Adrenal gland (tissue), 12 donors: Measurements from ENCODE around the gene CALN1. TPM values are rescaled to one million over a fixed set of nuclear protein-coding genes. Genes with fewer than 3 reads are reported as not detected.
A peak's percentile ranks its signal among the peaks of the same experiment; 100 is the strongest.

ENCODE experiments used
- DNase-seq, 7 donors: peaks; one replicate each; pipeline ENCODE4 v3.0.0-alpha.2; 2019 to 2020
- H3K27ac ChIP-seq, 5 donors: fragments of 200-600 bp; sonication (generic) in 4 of 5; 1 replicate in 3 of 5; 2 replicates in 2 of 5; pipeline versions ENCODE4 v1.5.1 to v1.8.0; 2016 to 2020; ENCODE audit warnings: mild to moderate bottlenecking in 1 of 5
- H3K27me3 ChIP-seq: fragments of 200-600 bp; 2 replicates; pipeline ENCODE4 v1.8.0; 2021
- H3K36me3 ChIP-seq, 2 donors: fragments of 200-600 bp; replicated peaks in 1 of 2; 1 replicate in 1 of 2; 2 replicates in 1 of 2; pipeline versions ENCODE4 v1.5.1 to v1.8.0; 2018 to 2022
- H3K4me1 ChIP-seq, 2 donors: fragments of 200-600 bp; replicated peaks in 1 of 2; 1 replicate in 1 of 2; 2 replicates in 1 of 2; pipeline versions ENCODE4 v1.5.1 to v1.8.0; 2018 to 2021
- H3K4me3 ChIP-seq, 4 donors: fragments of 200-600 bp; sonication (generic) in 3 of 4; one replicate each; pipeline ENCODE4 v1.5.1; 2016 to 2018
- H3K9me3 ChIP-seq, 3 donors: fragments of 200-600 bp; sonication (generic) in 1 of 3; replicated peaks in 1 of 3; 1 replicate in 2 of 3; 2 replicates in 1 of 3; pipeline versions ENCODE4 v1.5.1 to v1.8.0; 2016 to 2021
- CTCF ChIP-seq, 6 experiments: fragments of 450-650 bp in 4 of 6; fragments of 200-600 bp in 2 of 6; sonication (generic) in 1 of 6; IDR thresholded peaks; 1 replicate in 5 of 6; 2 replicates in 1 of 6; pipeline versions ENCODE4 v1.5.1 to v1.8.0; 2016 to 2021; ENCODE audit warnings: antibody characterized with exemption in 6 of 6, mild to moderate bottlenecking in 2 of 6, moderate library complexity in 1 of 6
- POLR2A ChIP-seq, 2 donors: fragments of 450-650 bp; IDR thresholded peaks; one replicate each; pipeline ENCODE4 v1.6.1; 2017; ENCODE audit warnings: antibody characterized with exemption in 2 of 2, mild to moderate bottlenecking in 2 of 2, moderate library complexity in 1 of 2
- WGBS, 4 donors: extraction: QIAGEN DNeasy Blood & Tissue Kit in 2 of 4; methylation state at CpG; one replicate each; pipeline versions ENCODE4 v1.1.5 to v1.1.7; 2013 to 2017; 5-methylcytosine and 5-hydroxymethylcytosine counted together
- intact Hi-C, 2 donors: fragments of 100-400 bp; cut with DNase I; formaldehyde crosslinking; loops; one replicate each; pipeline versions ENCODE4 v1.14.1 to v1.15.0; 2022 to 2023
- polyA plus RNA-seq, 3 donors: library from polyadenylated mRNA; stranded (reverse); fragments of 200-250 nt in 2 of 3; fragments of 350-450 nt in 1 of 3; fragmentation: Illumina TruSeq in 1 of 3; extraction: RNeasy Lipid Tissue Mini Kit (QIAGEN cat#74804) in 1 of 3; gene quantifications; one replicate each; pipeline ENCODE4 v1.2.3, GENCODE V29; 2013 to 2014
- total RNA-seq, 9 donors: library from RNA; depleted of rRNA in 4 of 9; stranded (reverse); fragments of >200 nt in 4 of 9; fragments of 120-200 nt in 1 of 9; fragmentation: NEBNext Ultra II Directional in 1 of 9; extraction: Animal tissue kit (Norgen Biotek cat#: 25700) in 1 of 9; gene quantifications; one replicate each; pipeline versions ENCODE4 v1.1.0 to v1.2.4, GENCODE V29; 2013 to 2023
- donor health status: healthy with polysubstance abuse.
- donor health status: Bipolar disorder and iron deficiency.
- donor health status: DM: yes; HTN: yes; CAD: no.
- donor health status: DM: no; HTN: no; CAD: no.
- donor health status: DM: no; HTN: no; CAD: no.
- donor health status: DM: yes; HTN: yes; CAD: no.

CALN1 gene
- total and polyA plus RNA-seq, 12 donors, result 4.3 to 51.5 (median 15.2) TPM

GRCh38 chr7:71870812-71871211 is 541.3 kb downstream of the CALN1 start:
- Histone ChIP-seq H3K27me3 (no peaks in the 10 kb centered on the region), H3K9me3 (no peaks in the 10 kb centered on the region), H3K4me1 (no peaks in the 10 kb centered on the region), H3K4me3 (no peak overlapping the region), H3K36me3 (no peaks in the 10 kb centered on the region), H3K27ac (no peak overlapping the region)
- 70 to 80% (median 76%) methylated on average over 2 of the region's 2 CpGs for WGBS, 4 donors
- intact Hi-C loops, result no loop called here
- DNase-seq, result no peak
- no peak for TF ChIP-seq CTCF (IDR thresholded peaks at IDR 0.05)
- no peak for TF ChIP-seq POLR2A (IDR thresholded peaks at IDR 0.05)

GRCh38 chr7:71868797-71869196 is 543.3 kb downstream of the CALN1 start:
- Histone ChIP-seq H3K4me1 (no peaks in the 10 kb centered on the region), H3K27ac (no peak overlapping the region), H3K27me3 (no peaks in the 10 kb centered on the region), H3K9me3 (no peaks in the 10 kb centered on the region), H3K4me3 (no peak overlapping the region), H3K36me3 (no peaks in the 10 kb centered on the region)
- TF ChIP-seq CTCF (IDR thresholded peaks at IDR 0.05) (no peak), POLR2A (IDR thresholded peaks at IDR 0.05) (no peak)
- intact Hi-C loops, result no loop called here
- 63 to 93% (median 72%) methylated on average over 1 of the region's 1 CpG for WGBS, 4 donors
- peak in 2 of 7 donors; percentile 18 to 29 for DNase-seq

- H3K4me1 ChIP-seq, result no peaks in the 10 kb centered on the region
- H3K4me3 ChIP-seq, result no peak overlapping the region
- WGBS, 4 donors, result 82 to 95% (median 86%) methylated on average over 8 of the region's 8 CpGs
- H3K9me3 ChIP-seq, result no peaks in the 10 kb centered on the region
- intact Hi-C loops, result no loop called here
- DNase-seq, result no peak
- H3K27me3 ChIP-seq, result no peaks in the 10 kb centered on the region
- no peak for TF ChIP-seq CTCF (IDR thresholded peaks at IDR 0.05)
- TF ChIP-seq POLR2A (IDR thresholded peaks at IDR 0.05), result no peak
- no peak overlapping the region for H3K27ac ChIP-seq
- no peaks in the 10 kb centered on the region for H3K36me3 ChIP-seq
Measured at GRCh38 chr7:71867626-71868025, 544.5 kb downstream of the CALN1 start.

- no peaks in the 10 kb centered on the region for H3K9me3 ChIP-seq
- no peaks in the 10 kb centered on the region for H3K27me3 ChIP-seq
- H3K4me1 ChIP-seq, result no peaks in the 10 kb centered on the region
- WGBS, 4 donors, result 75 to 82% (median 76%) methylated on average over 6 of the region's 6 CpGs
- no peaks in the 10 kb centered on the region for H3K36me3 ChIP-seq
- H3K27ac ChIP-seq, result no peak overlapping the region
- TF ChIP-seq CTCF (IDR thresholded peaks at IDR 0.05) (no peak), POLR2A (IDR thresholded peaks at IDR 0.05) (no peak)
- intact Hi-C loops, result no loop called here
- no peak for DNase-seq
- H3K4me3 ChIP-seq, result no peak overlapping the region
Measured at GRCh38 chr7:71865172-71865571, 547.0 kb downstream of the CALN1 start.
